ENCODE data around the gene TSPAN3. TPM values are rescaled to one million over a fixed set of nuclear protein-coding genes. Genes with fewer than 3 reads are reported as not detected.

TSPAN3 gene
- total RNA-seq, 4 donors from 2014 or later: 163 to 205 (median 171) TPM

DNA sequence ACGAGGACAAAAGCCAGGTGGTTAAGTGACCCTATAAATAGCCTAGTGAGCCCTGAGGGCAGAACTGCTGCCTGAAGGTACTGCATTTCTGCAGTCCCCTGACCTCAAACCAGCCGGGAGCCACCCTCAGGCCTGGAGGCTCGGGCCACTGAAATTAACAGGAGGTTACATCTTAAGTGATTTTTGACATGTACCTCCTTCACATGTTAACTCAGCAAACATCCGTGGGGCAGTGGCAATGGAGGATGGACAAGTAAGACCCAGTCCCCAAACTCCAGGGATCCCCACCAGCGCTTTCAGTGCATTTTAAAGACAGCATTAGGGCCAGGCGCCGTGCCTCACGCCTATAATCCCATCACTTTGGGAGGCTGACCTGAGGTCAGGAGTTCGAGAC is 49.8 kb downstream of the TSPAN3 start:
- TF ChIP-seq, protein P1, sequence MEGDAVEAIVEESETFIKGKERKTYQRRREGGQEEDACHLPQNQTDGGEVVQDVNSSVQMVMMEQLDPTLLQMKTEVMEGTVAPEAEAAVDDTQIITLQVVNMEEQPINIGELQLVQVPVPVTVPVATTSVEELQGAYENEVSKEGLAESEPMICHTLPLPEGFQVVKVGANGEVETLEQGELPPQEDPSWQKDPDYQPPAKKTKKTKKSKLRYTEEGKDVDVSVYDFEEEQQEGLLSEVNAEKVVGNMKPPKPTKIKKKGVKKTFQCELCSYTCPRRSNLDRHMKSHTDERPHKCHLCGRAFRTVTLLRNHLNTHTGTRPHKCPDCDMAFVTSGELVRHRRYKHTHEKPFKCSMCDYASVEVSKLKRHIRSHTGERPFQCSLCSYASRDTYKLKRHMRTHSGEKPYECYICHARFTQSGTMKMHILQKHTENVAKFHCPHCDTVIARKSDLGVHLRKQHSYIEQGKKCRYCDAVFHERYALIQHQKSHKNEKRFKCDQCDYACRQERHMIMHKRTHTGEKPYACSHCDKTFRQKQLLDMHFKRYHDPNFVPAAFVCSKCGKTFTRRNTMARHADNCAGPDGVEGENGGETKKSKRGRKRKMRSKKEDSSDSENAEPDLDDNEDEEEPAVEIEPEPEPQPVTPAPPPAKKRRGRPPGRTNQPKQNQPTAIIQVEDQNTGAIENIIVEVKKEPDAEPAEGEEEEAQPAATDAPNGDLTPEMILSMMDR (IDR thresholded peaks at IDR 0.05): no peak
- TF ChIP-seq EP300 (IDR thresholded peaks at IDR 0.05) (no peak), POLR2A (IDR thresholded peaks at IDR 0.05) (no peak), POLR2AphosphoS5 (IDR thresholded peaks at IDR 0.05) (no peak)
- WGBS, 2 donors (ENCODE audit: low coverage in 1 of 2): 80 to 100% methylated on average over 1 to 3 of the region's 9 CpGs
- no peaks in the 10 kb centered on the region for H3K27me3 ChIP-seq
- no peaks in the 10 kb centered on the region for H3K36me3 ChIP-seq
- H3K4me3 ChIP-seq: no peak overlapping the region
- ATAC-seq: no peak
- peaks cover 0 to 7% (median 0%) of the 10 kb centered on the region in 3 donors for H3K4me1 ChIP-seq
- H3K27ac ChIP-seq: no peak overlapping the region
- H3K9me3 ChIP-seq: no peaks in the 10 kb centered on the region

DNA sequence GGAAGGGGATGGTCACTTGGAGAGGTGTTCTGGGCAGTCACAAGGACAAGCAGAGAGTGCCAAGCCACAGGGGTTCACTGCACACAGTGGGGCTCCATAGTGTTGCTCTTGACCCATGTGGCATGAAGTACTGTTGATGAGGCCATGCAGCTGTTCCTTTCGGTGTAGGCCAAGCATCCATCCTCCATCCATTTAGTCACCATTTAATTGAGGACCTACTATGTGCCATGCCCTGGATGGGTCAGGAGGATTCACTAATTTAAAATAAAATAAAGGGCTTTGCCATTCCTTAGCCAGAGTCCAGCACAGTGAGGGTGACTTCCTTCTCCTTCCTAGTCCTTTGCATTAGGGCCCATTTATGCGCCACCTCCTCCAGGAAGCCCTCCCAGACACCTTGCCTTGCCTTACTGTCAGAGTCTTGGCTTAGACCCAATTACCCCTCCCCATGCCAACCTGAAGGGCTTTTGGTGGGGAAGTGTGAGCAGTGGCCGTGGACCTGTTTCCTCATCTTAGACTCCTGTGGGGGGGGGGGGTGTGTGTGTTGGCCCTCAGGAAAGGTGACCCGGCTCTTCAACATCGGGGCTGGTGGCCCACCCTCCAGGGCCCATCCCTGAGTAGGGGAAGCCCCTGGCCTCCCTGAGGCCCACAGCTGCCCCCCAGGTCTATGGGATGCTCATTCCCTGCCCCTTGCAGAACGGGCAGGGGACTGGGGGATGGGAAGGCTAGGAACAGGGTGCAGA is 50.4 kb downstream of the TSPAN3 start:
- TF ChIP-seq EP300 (IDR thresholded peaks at IDR 0.05) (no peak), POLR2AphosphoS5 (IDR thresholded peaks at IDR 0.05) (no peak)
- Histone ChIP-seq H3K4me3 (no peak overlapping the region), H3K4me1 (peaks cover 0 to 10% (median 0%) of the 10 kb centered on the region in 3 donors), H3K36me3 (no peaks in the 10 kb centered on the region), H3K27me3 (no peaks in the 10 kb centered on the region), H3K27ac (no peak overlapping the region), H3K9me3 (no peaks in the 10 kb centered on the region)
- no peak for ATAC-seq
- no CpG with 5 or more reads among the region's 6 CpGs for WGBS, 2 donors (ENCODE audit: low coverage in 1 of 2)

DNA sequence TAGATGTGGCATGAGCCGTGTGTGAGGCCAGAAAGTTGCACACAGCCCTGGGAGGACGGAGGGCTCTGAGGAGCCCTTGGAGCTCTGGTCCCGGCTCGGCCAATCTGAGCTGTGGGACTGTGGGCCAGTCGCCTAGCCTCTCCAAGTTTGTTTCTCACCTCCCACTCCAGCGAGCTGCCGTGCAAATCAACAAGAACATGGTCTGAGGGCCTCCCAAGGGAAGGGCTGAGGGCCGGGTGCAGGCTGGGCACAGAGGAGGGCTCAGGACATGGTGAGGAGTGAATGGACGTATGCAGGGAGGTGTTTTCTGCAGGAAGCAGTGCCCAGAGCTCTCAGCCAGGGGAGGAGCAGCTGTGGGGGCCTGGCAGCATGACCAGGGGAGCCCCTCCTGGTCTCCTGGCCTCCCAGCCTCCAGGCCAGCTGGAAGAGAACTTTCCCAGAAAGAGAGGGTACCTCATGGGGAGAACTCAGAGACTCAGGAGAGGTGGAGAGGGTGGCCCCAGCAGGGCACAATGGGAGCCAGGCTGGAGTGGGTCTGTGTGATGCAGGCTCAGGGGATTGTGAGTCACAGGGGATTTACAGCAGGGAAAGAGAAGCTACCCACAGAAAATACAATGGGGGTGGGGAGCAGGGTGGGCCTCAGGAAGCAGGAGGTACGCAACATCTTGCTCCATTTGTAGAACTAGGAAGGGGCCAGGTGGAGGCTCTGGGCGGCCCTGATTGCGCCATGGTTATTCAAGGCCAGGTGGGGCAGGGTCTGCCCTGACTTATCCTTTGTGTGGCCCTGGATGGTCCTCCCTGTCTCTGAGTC is 51.2 kb downstream of the TSPAN3 start:
- H3K27me3 ChIP-seq: no peaks in the 10 kb centered on the region
- WGBS, 2 donors (ENCODE audit: low coverage in 1 of 2): 100% methylated on average over 3 of the region's 12 CpGs
- H3K4me3 ChIP-seq: no peak overlapping the region
- no peaks in the 10 kb centered on the region for H3K9me3 ChIP-seq
- TF ChIP-seq POLR2AphosphoS5 (IDR thresholded peaks at IDR 0.05): no peak
- TF ChIP-seq, protein P1 (IDR thresholded peaks at IDR 0.05): no peak
- TF ChIP-seq POLR2A (IDR thresholded peaks at IDR 0.05): no peak
- TF ChIP-seq EP300 (IDR thresholded peaks at IDR 0.05): no peak
- ATAC-seq: no peak
- peaks cover 0 to 18% (median 0%) of the 10 kb centered on the region in 3 donors for H3K4me1 ChIP-seq
- no peak overlapping the region for H3K27ac ChIP-seq
- no peaks in the 10 kb centered on the region for H3K36me3 ChIP-seq

DNA sequence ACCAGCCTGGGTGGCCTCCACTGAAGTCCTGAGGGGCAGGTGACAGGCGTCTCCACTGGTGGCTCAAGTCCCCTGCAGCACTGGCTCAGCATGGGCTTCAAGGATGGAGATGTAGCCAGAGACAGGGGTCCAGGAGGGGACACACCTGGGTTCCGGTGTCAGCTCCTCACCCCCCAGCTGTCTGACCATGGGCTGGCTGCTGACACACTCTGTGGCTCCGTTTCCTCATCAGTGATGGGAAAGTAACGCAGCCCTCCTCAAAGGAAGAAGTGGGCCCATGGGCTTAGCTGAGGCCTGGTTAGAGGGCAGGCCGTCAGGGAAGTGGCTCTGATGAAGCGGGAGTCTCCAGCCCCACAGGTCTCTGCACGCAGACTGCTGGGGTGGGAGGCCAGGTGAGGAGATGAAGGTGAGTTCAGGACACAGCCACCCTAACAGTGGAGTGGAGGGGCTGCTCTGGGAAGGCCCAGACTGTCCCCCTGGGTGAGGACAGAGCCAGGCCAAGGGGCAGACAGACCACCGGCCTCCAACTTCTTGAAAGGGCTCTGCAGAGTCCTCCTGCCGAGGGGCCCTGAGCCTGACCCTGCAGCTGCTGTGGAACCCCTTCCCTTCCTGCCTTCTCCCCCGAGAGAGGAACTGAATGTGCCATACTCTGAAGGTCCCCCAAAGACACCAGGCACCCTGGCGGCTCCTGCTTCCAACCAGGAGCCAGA is 52.0 kb downstream of the TSPAN3 start:
- no peak for ATAC-seq
- H3K9me3 ChIP-seq: no peaks in the 10 kb centered on the region
- no peaks in the 10 kb centered on the region for H3K36me3 ChIP-seq
- peaks cover 0 to 13% (median 0%) of the 10 kb centered on the region in 3 donors for H3K4me1 ChIP-seq
- no peak overlapping the region for H3K4me3 ChIP-seq
- 100% methylated on average over 1 of the region's 11 CpGs; no CpG with 5 or more reads in 1 of the 2 donors for WGBS, 2 donors (ENCODE audit: low coverage in 1 of 2)
- no peak overlapping the region for H3K27ac ChIP-seq
- TF ChIP-seq, protein P1 (IDR thresholded peaks at IDR 0.05): no peak
- TF ChIP-seq POLR2AphosphoS5 (IDR thresholded peaks at IDR 0.05) (no peak), EP300 (IDR thresholded peaks at IDR 0.05) (no peak)
- H3K27me3 ChIP-seq: no peaks in the 10 kb centered on the region

All from gastroesophageal sphincter (tissue), 4 donors.